GM19025 (cell line): ENCODE data around the gene CALML4.
"Not testable (repeated sequence)": the region's sequence is repeated elsewhere in the genome, so short reads cannot be mapped to it uniquely, and the experiment has no call there.

ENCODE experiments used
- ATAC-seq: cut with Tn5 transposase; IDR thresholded peaks from one replicate; pipeline ENCODE4 v1.9.1; 2021; ENCODE audit warnings: mild to moderate bottlenecking, low read depth, moderate library complexity; ENCODE audit not compliant: unreplicated experiment

CALML4 gene

GRCh38 chr15:68209272-68209671 lies 4.1 kb upstream of the CALML4 start:
- ATAC-seq, result no peak

GRCh38 chr15:68208636-68209240 lies 3.6 kb upstream of the CALML4 start:
- ATAC-seq, result no peak

GRCh38 chr15:68208136-68208535 lies 3.0 kb upstream of the CALML4 start:
- no peak for ATAC-seq

GRCh38 chr15:68207176-68207935 lies 2.2 kb upstream of the CALML4 start:
- ATAC-seq, result no peak

GRCh38 chr15:68206711-68207151 lies 1.6 kb upstream of the CALML4 start:
- ATAC-seq, result no peak

- ATAC-seq, result no peak
These were observed 915 bp upstream of the CALML4 start for GRCh38 chr15:68205954-68206539.

- ATAC-seq, result no peak
These were observed 419 bp upstream of the CALML4 start for GRCh38 chr15:68205558-68205944.

GRCh38 chr15:68204361-68204760 lies 771 bp downstream of the CALML4 start:
- no peak for ATAC-seq

GRCh38 chr15:68203956-68204355 lies 1.2 kb downstream of the CALML4 start:
- no peak for ATAC-seq

GRCh38 chr15:68203486-68203885 lies 1.6 kb downstream of the CALML4 start:
- ATAC-seq, result no peak

GRCh38 chr15:68202994-68203393 lies 2.1 kb downstream of the CALML4 start:
- ATAC-seq, result not testable (repeated sequence)

- ATAC-seq, result no peak
These were observed 3.3 kb downstream of the CALML4 start for GRCh38 chr15:68201879-68202261.

GRCh38 chr15:68201153-68201878 lies 3.8 kb downstream of the CALML4 start:
- ATAC-seq, result no peak

- ATAC-seq, result no peak
These were observed 4.9 kb downstream of the CALML4 start for GRCh38 chr15:68200016-68200861.

- no peak for ATAC-seq
These were observed 5.8 kb downstream of the CALML4 start for GRCh38 chr15:68199340-68199739.

- no peak for ATAC-seq
These were observed 7.3 kb downstream of the CALML4 start for GRCh38 chr15:68197661-68198437.

GRCh38 chr15:68197170-68197492 lies 8.0 kb downstream of the CALML4 start:
- no peak for ATAC-seq

GRCh38 chr15:68196445-68197169 lies 8.5 kb downstream of the CALML4 start:
- no peak for ATAC-seq
